Trophoblast cell (in vitro differentiated cells and primary cell): ENCODE data around the gene ST3GAL4.

Source experiments
- DNase-seq, 2 donors: peaks; one replicate each; pipeline ENCODE4 v3.0.0-alpha.2; 2016
- H2AFZ ChIP-seq: 2 replicates; pipeline ENCODE4 v1.6.1; 2013; ENCODE audit warnings: low read length, moderate library complexity, mild to moderate bottlenecking; ENCODE audit not compliant: insufficient read depth, poor library complexity
- H2AK5ac ChIP-seq: 2 replicates; pipeline ENCODE4 v1.6.1; 2013; ENCODE audit warnings: mild to moderate bottlenecking, low read length
- H2BK120ac ChIP-seq: 2 replicates; pipeline ENCODE4 v1.6.1; 2013; ENCODE audit warnings: low read length, mild to moderate bottlenecking, moderate library complexity; ENCODE audit not compliant: insufficient read depth, poor library complexity
- H2BK12ac ChIP-seq: 2 replicates; pipeline ENCODE4 v1.6.1; 2013; ENCODE audit warnings: mild to moderate bottlenecking, low read length, moderate library complexity
- H2BK5ac ChIP-seq: 2 replicates; pipeline ENCODE4 v1.6.1; 2013; ENCODE audit warnings: low read length, low read depth, moderate library complexity, mild to moderate bottlenecking; ENCODE audit not compliant: poor library complexity
- H3K14ac ChIP-seq: 2 replicates; pipeline ENCODE4 v1.6.1; 2013; ENCODE audit warnings: mild to moderate bottlenecking, low read length
- H3K18ac ChIP-seq: 2 replicates; pipeline ENCODE4 v1.6.1; 2013; ENCODE audit warnings: mild to moderate bottlenecking, low read length
- H3K23ac ChIP-seq: 2 replicates; pipeline ENCODE4 v1.6.1; 2013; ENCODE audit warnings: low read length
- H3K27ac ChIP-seq: 2 replicates; pipeline ENCODE4 v1.5.1; 2013; ENCODE audit warnings: low read depth, mild to moderate bottlenecking, inconsistent platforms, low read length, moderate library complexity
- H3K27me3 ChIP-seq: 2 replicates; pipeline ENCODE4 v1.6.1; 2013; ENCODE audit warnings: inconsistent platforms, mild to moderate bottlenecking, low read length, moderate library complexity; ENCODE audit not compliant: insufficient read depth
- H3K36me3 ChIP-seq, 2 experiments: 1 replicate in 1 of 2; 2 replicates in 1 of 2; pipeline ENCODE4 v1.6.1; 2013; ENCODE audit warnings: low read length in 2 of 2, mild to moderate bottlenecking in 2 of 2, moderate library complexity in 1 of 2; ENCODE audit not compliant: insufficient read depth in 2 of 2, control insufficient read depth in 1 of 2
- H3K4ac ChIP-seq: 2 replicates; pipeline ENCODE4 v1.6.1; 2013; ENCODE audit warnings: low read depth, mild to moderate bottlenecking, low read length, moderate library complexity
- H3K4me1 ChIP-seq, 2 experiments: 1 replicate in 1 of 2; 2 replicates in 1 of 2; pipeline ENCODE4 v1.6.1; 2013; ENCODE audit warnings: low read length in 2 of 2, mild to moderate bottlenecking in 2 of 2, moderate library complexity in 1 of 2; ENCODE audit not compliant: insufficient read depth in 2 of 2, control insufficient read depth in 1 of 2
- H3K4me2 ChIP-seq: 2 replicates; pipeline ENCODE4 v1.6.1; 2013; ENCODE audit warnings: inconsistent platforms, mild to moderate bottlenecking, low read length, moderate library complexity
- H3K4me3 ChIP-seq: 2 replicates; pipeline ENCODE4 v1.5.1; 2013; ENCODE audit warnings: mild to moderate bottlenecking, low read depth, low read length, inconsistent platforms
- H3K79me1 ChIP-seq: one replicate; pipeline ENCODE4 v1.6.1; 2013; ENCODE audit warnings: low read length
- H3K79me2 ChIP-seq: 2 replicates; pipeline ENCODE4 v1.6.1; 2013; ENCODE audit warnings: low read length, mild to moderate bottlenecking; ENCODE audit not compliant: control insufficient read depth, insufficient read depth, poor library complexity
- H3K9ac ChIP-seq: 2 replicates; pipeline ENCODE4 v1.6.1; 2013; ENCODE audit warnings: mild to moderate bottlenecking, low read length
- H3K9me3 ChIP-seq: 2 replicates; pipeline ENCODE4 v1.6.1; 2013; ENCODE audit warnings: low read depth, mild to moderate bottlenecking, control low read depth, inconsistent platforms, low read length; ENCODE audit not compliant: insufficient read depth
- H4K12ac ChIP-seq: 2 replicates; pipeline ENCODE4 v1.6.1; 2013; ENCODE audit warnings: low read depth, mild to moderate bottlenecking, low read length, moderate library complexity
- H4K8ac ChIP-seq: 2 replicates; pipeline ENCODE4 v1.6.1; 2013; ENCODE audit warnings: low read depth, mild to moderate bottlenecking, low read length, moderate library complexity
- H4K91ac ChIP-seq: one replicate; pipeline ENCODE4 v1.6.1; 2013; ENCODE audit warnings: low read depth, mild to moderate bottlenecking, low read length, moderate library complexity
- WGBS: extraction: QIAGEN DNeasy Blood & Tissue Kit; methylation state at CpG from one replicate; pipeline ENCODE4 v1.1.7; 2013; ENCODE audit warnings: missing lambda C conversion rate; ENCODE audit not compliant: insufficient read length, insufficient coverage; ENCODE audit errors: extremely low coverage; 5-methylcytosine and 5-hydroxymethylcytosine counted together

The ST3GAL4 gene

GRCh38 chr11:126416542-126417090 is 61.1 kb downstream of the ST3GAL4 start:
- DNase-seq, result peak; percentile 79 to 91
- no CpG with 5 or more reads among the region's 52 CpGs for WGBS
- Histone ChIP-seq H2AFZ (no peak overlapping the region), H2BK120ac (no peak overlapping the region), H3K23ac (no peak overlapping the region), H3K9ac (no peak overlapping the region), H4K91ac (no peak overlapping the region), H3K79me2 (no peaks in the 10 kb centered on the region), H3K14ac (no peak overlapping the region), H3K27me3 (no peaks in the 10 kb centered on the region), H2AK5ac (no peak overlapping the region), H4K12ac (no peak overlapping the region), H3K4me3 (no peak overlapping the region), H3K27ac (no peak overlapping the region), H4K8ac (no peak overlapping the region), H3K36me3 (peaks cover 7% of the 10 kb centered on the region in 2 experiments), H2BK12ac (no peak overlapping the region), H3K9me3 (no peaks in the 10 kb centered on the region), H2BK5ac (no peak overlapping the region), H3K4me1 (no peaks in the 10 kb centered on the region), H3K4me2 (peak overlapping the region; percentile 49), H3K4ac (no peak overlapping the region), H3K79me1 (no peaks in the 10 kb centered on the region), H3K18ac (no peak overlapping the region)

GRCh38 chr11:126417091-126417862 is 61.8 kb downstream of the ST3GAL4 start:
- Histone ChIP-seq H2AK5ac (no peak overlapping the region), H3K27me3 (no peaks in the 10 kb centered on the region), H3K4me1 (no peaks in the 10 kb centered on the region), H3K18ac (no peak overlapping the region), H3K4me3 (no peak overlapping the region), H3K9me3 (no peaks in the 10 kb centered on the region), H3K4ac (no peak overlapping the region), H4K8ac (no peak overlapping the region), H3K79me2 (no peaks in the 10 kb centered on the region), H3K23ac (no peak overlapping the region), H3K79me1 (no peaks in the 10 kb centered on the region), H4K91ac (no peak overlapping the region), H2BK5ac (no peak overlapping the region), H2BK120ac (no peak overlapping the region), H3K27ac (no peak overlapping the region), H3K4me2 (no peak overlapping the region), H3K36me3 (peaks cover 5 to 7% of the 10 kb centered on the region in 2 experiments), H2BK12ac (no peak overlapping the region), H4K12ac (no peak overlapping the region), H3K9ac (no peak overlapping the region), H2AFZ (no peak overlapping the region), H3K14ac (no peak overlapping the region)
- DNase-seq, result no peak
- WGBS, result no CpG with 5 or more reads among the region's 12 CpGs

GRCh38 chr11:126418887-126419286 is 63.4 kb downstream of the ST3GAL4 start:
- Histone ChIP-seq H3K4me3 (no peak overlapping the region), H3K36me3 (peaks cover 0 to 3% of the 10 kb centered on the region in 2 experiments), H3K23ac (no peak overlapping the region), H3K9me3 (no peaks in the 10 kb centered on the region), H3K14ac (no peak overlapping the region), H3K79me2 (no peaks in the 10 kb centered on the region), H3K9ac (no peak overlapping the region), H3K4ac (no peak overlapping the region), H4K12ac (no peak overlapping the region), H4K91ac (no peak overlapping the region), H4K8ac (no peak overlapping the region), H3K18ac (no peak overlapping the region), H3K4me1 (no peaks in the 10 kb centered on the region), H2BK12ac (no peak overlapping the region), H3K4me2 (no peak overlapping the region), H2BK120ac (no peak overlapping the region), H3K79me1 (no peaks in the 10 kb centered on the region), H3K27ac (no peak overlapping the region), H3K27me3 (no peaks in the 10 kb centered on the region), H2AFZ (no peak overlapping the region), H2AK5ac (no peak overlapping the region), H2BK5ac (no peak overlapping the region)
- no peak for DNase-seq
- no CpG with 5 or more reads among the region's 1 CpG for WGBS

GRCh38 chr11:126419801-126420697 is 64.6 kb downstream of the ST3GAL4 start:
- Histone ChIP-seq H3K4me2 (no peak overlapping the region), H2BK5ac (no peak overlapping the region), H3K9ac (no peak overlapping the region), H3K4me1 (no peaks in the 10 kb centered on the region), H2AK5ac (no peak overlapping the region), H2BK12ac (no peak overlapping the region), H3K18ac (no peak overlapping the region), H3K14ac (no peak overlapping the region), H4K8ac (no peak overlapping the region), H3K79me1 (no peaks in the 10 kb centered on the region), H2AFZ (no peak overlapping the region), H2BK120ac (no peak overlapping the region), H3K36me3 (no peaks in the 10 kb centered on the region), H3K23ac (no peak overlapping the region), H3K4me3 (no peak overlapping the region), H4K12ac (no peak overlapping the region), H3K27ac (no peak overlapping the region), H3K4ac (no peak overlapping the region), H3K9me3 (peaks cover 2% of the 10 kb centered on the region), H4K91ac (no peak overlapping the region), H3K79me2 (no peaks in the 10 kb centered on the region), H3K27me3 (no peaks in the 10 kb centered on the region)
- peak; percentile 31 to 78 for DNase-seq
- WGBS, result no CpG with 5 or more reads among the region's 11 CpGs
